Esophagus muscularis mucosa (tissue), 4 donors: ENCODE measurements around the gene RP9.

Experiments used
- CTCF ChIP-seq, 3 experiments: fragments of 200-600 bp in 2 of 3; fragments of 450-650 bp in 1 of 3; sonication (generic) in 2 of 3; IDR thresholded peaks; one replicate each; pipeline ENCODE4 v1.5.1; 2017 to 2019; ENCODE audit warnings: antibody characterized with exemption in 3 of 3, mild to moderate bottlenecking in 2 of 3, moderate library complexity in 1 of 3
- EP300 ChIP-seq: sonication (generic); formaldehyde crosslinking; IDR thresholded peaks from one replicate; pipeline ENCODE4 v1.6.1; 2017; ENCODE audit warnings: antibody characterized with exemption
- POLR2A ChIP-seq: fragments of 450-650 bp; IDR thresholded peaks from one replicate; pipeline ENCODE4 v1.6.1; 2017; ENCODE audit warnings: antibody characterized with exemption, moderate library complexity, mild to moderate bottlenecking, low read depth
- POLR2AphosphoS5 ChIP-seq, 2 donors: sonication (generic); formaldehyde crosslinking; IDR thresholded peaks; one replicate each; pipeline ENCODE4 v1.6.1; 2017; ENCODE audit warnings: antibody characterized with exemption in 2 of 2

- TF ChIP-seq POLR2A (no peak), EP300 (no peak), CTCF (IDR thresholded peaks at IDR 0.05) (no peak), POLR2AphosphoS5 (IDR thresholded peaks at IDR 0.05) (no peak)
Observed at GRCh38 chr7:33114976-33115375, 5.8 kb upstream of the RP9 start.
